ENCODE measurements around the gene HAPLN2.

Gene HAPLN2

DNA sequence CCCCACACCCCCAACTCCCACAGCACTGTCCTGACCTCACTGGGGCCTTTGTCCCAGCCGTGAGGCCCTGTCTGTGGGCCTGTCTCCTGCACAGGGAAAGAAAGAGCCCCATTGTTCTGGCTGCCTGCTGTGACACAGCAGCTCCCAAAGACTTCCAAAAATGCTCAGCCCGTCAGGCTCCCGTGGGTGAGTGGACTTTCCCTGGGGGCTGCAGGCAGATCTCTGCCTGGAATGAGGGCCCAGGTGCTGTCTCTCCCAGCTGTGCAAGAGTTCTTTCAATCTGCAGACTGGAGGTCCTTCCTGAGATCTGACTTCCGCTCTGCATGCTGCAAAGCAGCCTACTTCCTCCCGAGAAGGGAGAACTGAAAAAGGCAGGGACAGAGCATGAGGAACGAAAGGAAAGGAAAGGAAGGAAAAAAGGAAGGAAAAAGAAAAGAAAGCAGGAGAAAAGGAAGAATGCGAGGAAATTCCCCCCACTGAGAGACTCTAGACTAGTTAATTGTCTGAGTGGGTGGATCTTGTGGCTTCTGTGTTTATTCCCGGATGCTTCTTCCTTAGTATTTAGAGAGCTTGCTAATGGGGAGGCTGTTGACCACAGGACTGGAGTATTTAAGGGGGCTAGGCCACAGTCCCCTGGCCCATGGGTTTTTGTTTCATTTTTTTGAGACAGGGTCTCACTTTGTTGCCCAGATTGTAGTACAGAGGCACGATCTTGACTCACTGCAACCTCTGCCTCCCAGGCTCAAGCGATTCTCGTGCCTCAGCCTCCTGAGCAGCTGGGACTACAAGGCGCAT, 43.0 kb downstream of the HAPLN2 start:
- DNase-seq (ENCODE audit: low read depth in 2 of 2), result no peak

DNA sequence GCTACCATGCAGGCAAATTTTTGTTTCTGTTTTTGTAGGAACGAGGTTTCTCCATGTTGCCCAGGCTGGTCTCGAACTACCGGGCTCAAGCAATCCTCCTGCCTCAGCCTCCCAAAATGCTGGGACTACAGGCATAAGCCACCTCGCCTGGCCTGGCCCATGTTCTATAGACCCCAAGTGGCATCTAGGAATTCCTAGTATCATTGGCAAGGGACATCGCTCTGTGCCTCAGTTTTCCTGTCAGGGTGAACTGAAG, 43.5 kb downstream of the HAPLN2 start:
- DNase-seq (ENCODE audit: low read depth in 2 of 2), result no peak

DNA sequence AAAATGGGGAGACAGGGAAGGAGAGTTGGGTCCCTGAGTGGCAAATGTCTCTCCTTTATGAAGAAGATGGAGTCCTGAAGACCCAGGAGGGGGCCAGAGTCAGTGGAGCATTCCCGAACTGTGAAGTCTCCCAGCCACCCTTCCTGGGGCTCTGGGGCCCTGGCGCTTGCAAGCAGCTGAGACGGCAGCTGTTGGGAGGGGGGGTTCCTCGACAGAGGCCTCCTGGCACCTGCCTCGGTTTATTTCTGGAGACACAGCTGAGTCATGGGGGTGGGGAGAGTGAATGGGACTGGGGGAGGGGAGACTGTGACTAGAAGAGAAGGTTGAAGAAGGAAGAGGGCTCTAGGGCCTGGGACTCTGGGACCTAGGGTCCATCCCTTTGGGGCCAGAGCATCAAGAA, 44.0 kb downstream of the HAPLN2 start:
- no peak for DNase-seq (ENCODE audit: low read depth in 2 of 2)

DNA sequence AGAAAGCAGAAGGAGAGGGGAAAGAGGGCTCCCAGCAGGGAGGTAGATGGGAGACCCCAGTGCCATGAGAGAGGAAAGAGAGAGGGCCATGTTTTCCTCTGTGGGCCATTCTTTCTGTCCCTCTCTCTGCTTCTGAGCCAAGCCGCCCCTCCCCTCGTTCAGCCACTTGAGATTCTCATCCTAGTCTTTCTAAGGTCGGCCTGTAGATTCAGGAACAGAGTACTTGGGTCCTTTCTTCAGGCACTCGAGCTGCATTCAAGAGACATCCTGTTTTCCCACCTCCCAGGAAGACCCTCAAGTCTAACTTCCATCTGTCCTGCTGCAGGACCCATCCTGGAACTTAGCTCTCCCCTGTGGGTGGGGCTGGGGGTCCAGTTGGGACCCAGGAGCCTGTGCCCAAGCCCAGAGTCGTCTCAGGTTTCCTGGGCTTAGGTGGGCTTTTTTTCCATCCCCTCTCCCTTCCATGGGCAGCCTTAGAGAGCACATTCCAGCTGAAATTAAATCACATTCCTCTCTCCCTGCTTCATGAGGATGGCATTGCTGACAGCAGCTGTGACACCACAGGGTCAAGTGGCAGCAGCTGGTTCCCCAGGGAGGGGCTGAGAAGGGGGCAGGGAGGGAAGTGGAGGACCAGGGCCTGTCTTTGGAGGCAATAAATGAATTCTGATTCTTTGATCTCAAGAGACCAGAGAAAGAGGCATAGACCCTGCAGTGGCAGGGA, 45.0 kb downstream of the HAPLN2 start:
- no peak for DNase-seq (ENCODE audit: low read depth in 2 of 2)

DNA sequence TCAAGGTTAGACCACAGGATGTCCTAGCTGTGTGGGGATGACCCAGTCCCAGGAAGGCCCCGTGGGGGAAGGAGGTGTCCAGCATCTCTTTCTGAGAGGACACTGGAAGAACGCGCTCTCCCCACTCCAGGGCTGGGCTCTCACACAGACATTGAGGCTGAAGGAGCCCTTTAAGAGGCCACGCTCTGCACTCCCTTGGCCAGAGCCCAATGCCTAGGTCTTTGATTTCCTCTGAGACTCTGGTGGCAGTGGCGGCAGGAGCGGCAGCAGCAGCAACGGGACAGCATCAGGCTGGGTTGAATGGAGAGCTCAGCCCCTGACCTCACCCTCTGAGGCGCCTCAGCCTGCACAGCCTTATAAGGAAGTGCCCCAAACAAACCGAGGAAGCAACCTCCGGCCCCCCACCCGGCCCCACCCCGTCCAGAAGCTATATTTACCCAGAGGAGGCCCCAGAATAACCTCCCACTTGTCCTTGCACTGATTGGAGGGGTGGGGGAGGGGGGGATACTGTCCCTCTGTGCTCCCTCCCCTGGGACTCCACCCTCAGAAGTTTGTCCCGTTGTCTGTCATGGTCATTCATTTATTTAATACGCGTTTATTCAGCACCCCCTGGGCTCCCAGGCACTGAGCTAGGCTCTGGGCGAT, 45.7 kb downstream of the HAPLN2 start:
- no peak for DNase-seq (ENCODE audit: low read depth in 2 of 2)

DNA sequence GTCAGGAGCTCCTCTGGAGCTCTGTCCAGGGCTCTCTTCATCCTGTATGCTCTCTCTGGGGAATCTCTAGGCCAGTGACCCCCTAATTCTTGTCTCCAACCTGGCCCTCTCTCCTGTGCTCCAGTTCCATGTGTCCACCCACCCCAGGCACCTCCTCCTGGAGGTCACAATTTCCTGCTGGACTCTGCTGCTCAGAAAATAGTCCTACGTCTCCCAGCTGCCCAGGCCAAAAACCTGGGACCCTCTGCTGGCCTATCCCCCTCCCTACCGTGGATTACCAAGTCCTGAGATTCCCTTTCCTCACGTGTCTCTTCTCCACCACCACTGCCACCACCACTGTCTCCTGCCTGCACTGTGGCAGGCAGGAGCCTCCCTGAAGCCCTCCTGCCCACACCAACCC, 46.3 kb downstream of the HAPLN2 start:
- no peak for DNase-seq (ENCODE audit: low read depth in 2 of 2)

DNA sequence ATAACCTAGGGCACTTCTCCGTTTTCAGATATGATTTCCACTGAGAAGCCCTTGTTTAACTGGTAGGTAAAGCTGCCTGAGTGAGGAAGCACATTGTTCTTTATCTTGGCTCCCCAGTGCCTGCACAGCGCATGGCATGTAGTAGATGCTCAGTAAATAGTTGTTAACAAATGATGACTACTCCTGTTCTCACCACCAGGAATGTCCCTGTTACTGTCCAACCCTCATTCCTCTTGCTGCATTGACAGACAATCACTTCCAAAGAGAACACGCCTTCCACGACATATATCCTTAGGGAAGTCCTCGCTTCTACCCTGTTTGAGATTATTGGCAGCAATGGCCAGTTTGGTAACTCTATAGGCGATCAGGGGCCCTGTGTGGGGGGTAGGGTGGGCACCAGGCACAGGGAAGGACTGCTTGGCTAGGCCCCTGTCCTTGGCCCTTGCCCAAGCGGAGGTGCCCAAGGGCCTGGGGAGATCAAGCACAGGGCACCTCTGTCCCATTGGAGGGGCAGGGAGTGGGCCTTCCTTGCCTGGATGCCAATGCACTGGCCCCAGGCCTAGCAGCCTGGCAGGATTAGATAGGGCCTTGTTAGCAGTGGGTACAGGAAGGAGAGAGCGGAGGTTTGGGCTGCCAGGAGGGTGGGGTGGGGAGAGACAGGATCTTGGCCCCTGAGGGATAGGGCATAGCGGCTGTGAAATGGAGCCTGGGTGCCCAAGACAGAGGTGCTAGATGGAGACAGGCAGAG, 47.8 kb downstream of the HAPLN2 start:
- DNase-seq (ENCODE audit: low read depth in 2 of 2), result no peak

DNA sequence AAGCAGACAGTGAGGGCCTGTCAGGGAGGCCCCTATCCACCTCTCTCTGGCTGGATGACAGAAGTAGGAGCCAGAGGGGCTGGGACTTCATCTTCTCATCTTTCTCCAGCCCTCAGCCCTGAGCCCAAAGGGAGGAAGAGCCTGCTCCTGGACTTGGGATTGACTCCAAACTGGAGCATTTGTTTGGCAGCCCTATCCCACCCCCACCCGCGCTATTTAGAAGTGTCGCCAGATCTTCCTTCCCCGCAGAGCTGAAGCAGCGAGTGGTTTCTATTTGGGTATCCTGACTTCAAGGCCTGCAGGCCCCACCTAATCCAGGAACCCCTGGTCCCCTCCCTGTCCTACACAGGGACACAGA, 48.4 kb downstream of the HAPLN2 start:
- no peak for DNase-seq (ENCODE audit: low read depth in 2 of 2)

DNA sequence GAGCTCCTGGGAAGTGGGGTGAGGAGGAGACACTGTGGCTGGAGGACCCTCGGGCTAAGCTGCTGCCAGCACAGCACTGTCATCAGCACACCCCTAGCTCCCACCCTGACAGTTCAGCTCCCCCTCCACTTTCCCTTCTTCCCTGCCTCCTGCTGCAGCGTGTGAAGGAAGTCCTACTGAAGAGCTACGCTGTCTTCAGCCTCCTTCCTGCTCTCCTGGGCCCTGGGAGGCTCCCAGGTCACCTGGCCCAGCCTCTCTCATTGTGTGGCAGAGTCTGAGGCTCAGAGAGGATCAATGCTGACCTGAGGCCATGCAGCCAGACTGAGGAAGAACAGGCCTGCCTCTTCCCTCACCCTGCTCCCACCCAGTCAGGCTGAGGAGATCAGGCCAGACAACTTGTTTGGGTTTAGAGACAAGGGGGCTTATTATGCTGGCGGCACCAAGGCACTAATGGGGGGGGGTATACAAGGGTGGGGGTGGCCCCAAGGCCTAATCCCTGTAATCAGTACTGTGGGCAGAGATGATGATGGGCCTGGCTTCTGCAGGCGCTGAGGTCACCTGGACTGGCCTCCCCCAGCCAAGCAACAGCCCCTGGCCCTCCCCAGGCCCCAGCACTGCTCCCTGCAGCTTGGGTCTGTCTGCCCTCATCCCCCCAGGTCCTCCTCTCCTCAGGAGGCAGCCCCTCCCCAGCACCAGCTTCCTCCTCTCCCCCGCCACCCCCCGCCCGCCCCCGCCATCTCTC, 48.9 kb downstream of the HAPLN2 start:
- DNase-seq (ENCODE audit: low read depth in 2 of 2), result no peak

DNA sequence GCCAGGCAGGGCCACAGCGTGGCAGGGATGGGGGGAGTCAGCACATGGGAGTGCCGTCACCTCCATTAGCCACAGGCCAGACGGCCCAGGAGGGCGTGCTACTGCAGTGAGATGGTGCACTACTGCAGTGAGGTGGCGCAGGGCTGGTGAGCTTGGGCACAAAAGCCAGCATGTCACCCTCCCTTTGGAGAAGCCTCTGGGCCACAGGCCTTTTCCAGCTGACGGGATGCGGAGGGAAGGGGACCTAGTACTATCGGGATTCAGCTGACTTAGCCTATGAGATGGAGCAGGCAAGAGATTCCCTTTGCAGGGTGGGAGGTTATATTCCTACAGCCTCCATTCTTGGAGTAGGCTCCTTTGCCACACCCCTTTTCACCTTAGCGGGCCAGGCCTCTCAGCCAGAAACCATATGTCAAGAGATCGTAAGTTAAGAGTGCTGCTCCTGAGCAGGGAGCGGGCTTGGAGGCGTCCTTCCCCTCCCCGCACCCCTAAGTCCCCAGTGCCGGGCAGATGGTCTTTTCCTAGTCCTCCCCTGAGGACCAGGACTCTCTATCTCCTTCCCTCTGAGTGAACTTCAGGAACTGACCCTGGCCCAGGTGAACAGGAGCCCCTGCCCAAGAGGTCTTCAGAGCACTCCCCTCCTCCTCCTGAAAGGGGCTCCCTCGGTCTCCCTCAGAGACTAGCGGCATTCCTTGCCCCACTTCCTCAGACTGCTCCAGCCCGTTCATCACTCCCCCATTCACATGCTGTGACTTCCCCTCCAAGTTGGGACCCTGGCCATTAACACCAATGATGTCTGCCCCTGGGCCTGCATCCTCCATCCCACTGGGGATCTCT, 49.8 kb downstream of the HAPLN2 start:
- no peak for DNase-seq (ENCODE audit: low read depth in 2 of 2)

DNA sequence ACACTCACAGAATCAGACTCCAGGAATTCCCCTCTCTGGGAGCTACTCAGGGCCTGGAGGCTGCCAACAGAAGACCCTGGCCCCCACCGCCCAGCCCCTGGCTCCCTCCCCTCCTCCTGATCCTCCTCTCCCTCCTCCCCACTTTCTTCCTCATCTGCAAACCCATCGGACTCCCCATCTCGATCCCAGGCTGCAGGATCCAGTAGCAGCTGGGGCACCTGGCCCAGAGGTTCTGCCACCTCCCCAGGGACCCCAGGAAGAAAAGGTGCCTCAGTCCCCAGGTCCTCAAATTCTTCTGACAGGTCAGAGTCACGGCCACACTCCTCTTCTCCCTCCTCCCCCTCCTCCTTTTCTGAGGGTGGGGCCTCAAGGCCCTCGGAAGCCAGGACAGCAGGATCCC, 50.6 kb downstream of the HAPLN2 start:
- DNase-seq (ENCODE audit: low read depth in 2 of 2), result no peak

DNA sequence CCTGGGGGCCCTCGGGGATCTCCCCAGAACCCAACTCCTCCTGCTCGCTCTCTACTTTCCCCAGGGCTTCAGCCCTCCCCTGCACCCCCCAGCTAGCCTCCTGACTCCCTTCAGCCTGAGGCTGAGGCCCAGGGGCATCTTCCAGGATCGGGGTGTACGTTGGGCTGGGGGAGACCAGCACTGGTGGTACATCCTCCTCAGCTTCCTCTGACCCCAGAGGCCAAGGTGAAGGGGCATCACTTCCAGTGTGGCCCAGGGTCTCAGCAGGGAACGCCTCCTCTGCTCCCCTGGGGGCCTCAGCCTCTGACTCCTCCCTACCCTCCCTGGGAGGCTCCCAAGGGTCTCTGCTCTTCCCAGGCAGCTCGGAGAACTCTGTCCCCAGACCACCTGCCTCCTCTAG, 51.1 kb downstream of the HAPLN2 start:
- DNase-seq (ENCODE audit: low read depth in 2 of 2), result no peak

DNA sequence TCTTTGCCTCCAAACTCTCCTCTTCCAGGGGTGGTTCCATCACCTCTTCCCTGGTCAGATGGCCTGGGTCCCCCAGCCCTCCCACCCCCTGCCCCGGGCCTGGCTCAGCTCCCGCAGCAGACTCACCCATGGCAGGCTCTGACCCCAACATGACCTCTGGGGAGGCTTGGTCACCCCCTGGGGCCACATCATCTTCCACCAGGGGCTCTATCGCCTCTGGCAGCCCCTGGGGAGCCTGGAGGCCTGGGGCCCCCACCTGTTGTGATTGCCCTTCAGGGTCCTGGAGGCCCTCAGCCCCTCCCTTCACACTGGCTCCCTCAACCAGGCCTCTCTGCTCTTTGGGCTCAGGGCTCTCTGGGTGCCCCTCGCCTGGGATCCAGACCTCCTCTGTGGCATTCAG, 51.6 kb downstream of the HAPLN2 start:
- no peak for DNase-seq (ENCODE audit: low read depth in 2 of 2)

DNA sequence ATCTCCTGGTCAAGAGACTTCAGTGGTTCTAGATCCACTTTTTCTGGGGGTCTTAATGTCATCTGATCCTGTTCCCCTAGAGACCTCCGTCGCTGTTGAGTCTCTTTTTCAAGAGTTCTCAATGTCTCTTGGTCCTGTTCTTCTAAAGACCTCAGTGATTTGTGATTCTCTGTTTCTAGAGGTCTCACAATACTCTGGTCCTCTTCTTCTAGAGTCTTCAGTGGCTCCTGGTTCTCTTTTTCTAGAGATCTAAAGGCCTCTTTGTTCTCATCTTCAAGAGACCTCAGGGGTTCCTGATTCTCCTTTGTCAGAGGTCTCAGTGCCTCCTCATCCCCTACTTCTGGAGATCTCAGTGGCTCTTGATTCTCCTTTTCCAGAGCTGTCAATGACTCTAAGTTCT, 52.6 kb downstream of the HAPLN2 start:
- DNase-seq (ENCODE audit: low read depth in 2 of 2), result no peak

DNA sequence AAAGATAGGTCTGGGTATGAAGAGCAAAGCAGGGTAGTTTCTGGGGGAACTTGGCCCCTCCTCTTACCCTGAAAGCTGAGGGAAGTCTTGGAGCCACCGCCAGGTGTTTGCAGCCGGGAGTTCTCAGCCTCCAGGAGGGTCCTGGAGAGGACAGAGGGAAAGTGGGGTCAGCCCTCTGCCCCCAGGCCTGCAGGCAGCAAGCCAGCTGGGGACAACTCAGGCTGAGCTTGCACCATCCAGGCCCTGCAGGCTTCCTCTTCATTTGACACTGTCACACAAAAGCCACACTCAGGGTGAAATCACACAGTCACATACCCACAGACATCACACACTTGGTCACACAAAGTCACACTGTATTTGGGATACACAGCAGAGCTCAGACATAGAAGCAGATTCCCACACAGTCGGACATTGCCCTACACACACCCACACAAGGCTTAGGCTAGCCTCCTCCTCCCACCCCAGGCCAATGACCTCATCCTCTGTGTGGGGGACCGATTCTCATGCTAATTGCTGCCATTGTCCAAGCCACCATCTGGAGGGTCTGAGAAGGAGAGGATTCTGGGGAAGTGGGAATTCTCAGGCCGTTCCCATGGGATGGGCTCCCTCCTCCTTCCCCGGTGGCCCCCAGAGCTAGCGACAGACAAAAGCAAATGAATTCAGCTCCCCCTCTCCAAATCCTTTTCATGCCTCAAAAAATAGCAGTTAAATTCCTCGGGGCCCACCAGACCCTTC, 54.3 kb downstream of the HAPLN2 start:
- no peak for DNase-seq (ENCODE audit: low read depth in 2 of 2)

Data from stimulated activated CD4-positive, alpha-beta T cell treated with anti-CD3 and anti-CD28 coated beads, Interleukin-1b, Interleukin-23, amount 100 ng/mL, for 4 hours (primary cell).